Neural cell (in vitro differentiated cells): ENCODE data around the gene TPSG1.
"Not testable (repeated sequence)": the region's sequence is repeated elsewhere in the genome, so short reads cannot be mapped to it uniquely, and the experiment has no call there.

ENCODE experiments used
- EP300 ChIP-seq: fragments of 450-650 bp; conservative IDR thresholded peaks from 2 replicates; pipeline ENCODE4 v1.6.1; 2014; ENCODE audit warnings: antibody characterized with exemption, mild to moderate bottlenecking, moderate library complexity; ENCODE audit not compliant: poor library complexity, severe bottlenecking
- EZH2 ChIP-seq: fragments of 200-600, 300-800 bp; shearing (Covaris generic), sonication (generic); IDR thresholded peaks from 2 replicates; pipeline ENCODE4 v1.6.1; 2014; ENCODE audit warnings: antibody characterized with exemption, low read length, borderline replicate concordance, mild to moderate bottlenecking; ENCODE audit not compliant: insufficient read depth, poor library complexity, severe bottlenecking
- MXI1 ChIP-seq: fragments of 450-650 bp; conservative IDR thresholded peaks from 2 replicates; pipeline ENCODE4 v1.6.1; 2014; ENCODE audit warnings: antibody characterized with exemption, mild to moderate bottlenecking; ENCODE audit not compliant: poor library complexity, severe bottlenecking
- POLR2AphosphoS5 ChIP-seq: IDR thresholded peaks from 2 replicates; pipeline ENCODE4 v1.6.1; 2012
- RAD21 ChIP-seq: fragments of 450-650 bp; conservative IDR thresholded peaks from 2 replicates; pipeline ENCODE4 v1.6.1; 2014; ENCODE audit warnings: antibody characterized with exemption, mild to moderate bottlenecking, moderate library complexity
- SMC3 ChIP-seq: fragments of 450-650 bp; conservative IDR thresholded peaks from 2 replicates; pipeline ENCODE4 v1.6.1; 2014; ENCODE audit warnings: antibody characterized with exemption, mild to moderate bottlenecking, moderate library complexity; ENCODE audit not compliant: poor library complexity
- TAF1 ChIP-seq: IDR thresholded peaks from 2 replicates; pipeline ENCODE4 v1.6.1; 2012; ENCODE audit warnings: low read depth
- TF ChIP-seq, protein P1 (sequence below): fragments of 450-650 bp; IDR thresholded peaks from 2 replicates; pipeline ENCODE4 v1.5.1; 2014; ENCODE audit warnings: antibody characterized with exemption, mild to moderate bottlenecking, moderate library complexity; ENCODE audit not compliant: poor library complexity, severe bottlenecking
- TF ChIP-seq, protein P2 (sequence below): IDR thresholded peaks from 2 replicates; pipeline ENCODE4 v1.6.1; 2012; ENCODE audit warnings: borderline replicate concordance

DNA sequence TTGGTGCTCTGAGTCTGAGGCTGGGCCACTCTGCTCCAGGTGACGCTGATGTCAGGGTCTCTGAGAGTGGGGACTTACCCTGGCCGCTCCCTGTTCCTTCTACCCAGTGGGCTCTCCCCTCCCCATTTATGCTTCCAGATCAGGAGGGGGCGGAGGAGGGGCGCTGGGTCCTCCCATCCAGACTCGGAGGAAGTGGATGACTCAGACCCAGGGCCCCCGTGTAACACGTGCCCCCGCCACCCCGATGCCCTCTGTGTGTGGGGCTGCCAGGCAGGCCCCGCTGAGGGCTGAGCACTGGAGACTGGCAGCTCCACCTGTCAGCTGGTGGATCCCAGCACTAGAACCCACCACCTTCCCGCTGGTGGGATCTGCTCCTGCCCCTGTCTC lies 5.0 kb upstream of the TPSG1 start, which contains the start of gene TPSB2:
- TF ChIP-seq, protein P1, sequence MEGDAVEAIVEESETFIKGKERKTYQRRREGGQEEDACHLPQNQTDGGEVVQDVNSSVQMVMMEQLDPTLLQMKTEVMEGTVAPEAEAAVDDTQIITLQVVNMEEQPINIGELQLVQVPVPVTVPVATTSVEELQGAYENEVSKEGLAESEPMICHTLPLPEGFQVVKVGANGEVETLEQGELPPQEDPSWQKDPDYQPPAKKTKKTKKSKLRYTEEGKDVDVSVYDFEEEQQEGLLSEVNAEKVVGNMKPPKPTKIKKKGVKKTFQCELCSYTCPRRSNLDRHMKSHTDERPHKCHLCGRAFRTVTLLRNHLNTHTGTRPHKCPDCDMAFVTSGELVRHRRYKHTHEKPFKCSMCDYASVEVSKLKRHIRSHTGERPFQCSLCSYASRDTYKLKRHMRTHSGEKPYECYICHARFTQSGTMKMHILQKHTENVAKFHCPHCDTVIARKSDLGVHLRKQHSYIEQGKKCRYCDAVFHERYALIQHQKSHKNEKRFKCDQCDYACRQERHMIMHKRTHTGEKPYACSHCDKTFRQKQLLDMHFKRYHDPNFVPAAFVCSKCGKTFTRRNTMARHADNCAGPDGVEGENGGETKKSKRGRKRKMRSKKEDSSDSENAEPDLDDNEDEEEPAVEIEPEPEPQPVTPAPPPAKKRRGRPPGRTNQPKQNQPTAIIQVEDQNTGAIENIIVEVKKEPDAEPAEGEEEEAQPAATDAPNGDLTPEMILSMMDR = not testable (repeated sequence)
- not testable (repeated sequence) for TF ChIP-seq EZH2, TAF1, EP300, POLR2AphosphoS5, RAD21, MXI1, SMC3
- TF ChIP-seq, protein P2, sequence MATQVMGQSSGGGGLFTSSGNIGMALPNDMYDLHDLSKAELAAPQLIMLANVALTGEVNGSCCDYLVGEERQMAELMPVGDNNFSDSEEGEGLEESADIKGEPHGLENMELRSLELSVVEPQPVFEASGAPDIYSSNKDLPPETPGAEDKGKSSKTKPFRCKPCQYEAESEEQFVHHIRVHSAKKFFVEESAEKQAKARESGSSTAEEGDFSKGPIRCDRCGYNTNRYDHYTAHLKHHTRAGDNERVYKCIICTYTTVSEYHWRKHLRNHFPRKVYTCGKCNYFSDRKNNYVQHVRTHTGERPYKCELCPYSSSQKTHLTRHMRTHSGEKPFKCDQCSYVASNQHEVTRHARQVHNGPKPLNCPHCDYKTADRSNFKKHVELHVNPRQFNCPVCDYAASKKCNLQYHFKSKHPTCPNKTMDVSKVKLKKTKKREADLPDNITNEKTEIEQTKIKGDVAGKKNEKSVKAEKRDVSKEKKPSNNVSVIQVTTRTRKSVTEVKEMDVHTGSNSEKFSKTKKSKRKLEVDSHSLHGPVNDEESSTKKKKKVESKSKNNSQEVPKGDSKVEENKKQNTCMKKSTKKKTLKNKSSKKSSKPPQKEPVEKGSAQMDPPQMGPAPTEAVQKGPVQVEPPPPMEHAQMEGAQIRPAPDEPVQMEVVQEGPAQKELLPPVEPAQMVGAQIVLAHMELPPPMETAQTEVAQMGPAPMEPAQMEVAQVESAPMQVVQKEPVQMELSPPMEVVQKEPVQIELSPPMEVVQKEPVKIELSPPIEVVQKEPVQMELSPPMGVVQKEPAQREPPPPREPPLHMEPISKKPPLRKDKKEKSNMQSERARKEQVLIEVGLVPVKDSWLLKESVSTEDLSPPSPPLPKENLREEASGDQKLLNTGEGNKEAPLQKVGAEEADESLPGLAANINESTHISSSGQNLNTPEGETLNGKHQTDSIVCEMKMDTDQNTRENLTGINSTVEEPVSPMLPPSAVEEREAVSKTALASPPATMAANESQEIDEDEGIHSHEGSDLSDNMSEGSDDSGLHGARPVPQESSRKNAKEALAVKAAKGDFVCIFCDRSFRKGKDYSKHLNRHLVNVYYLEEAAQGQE = not testable (repeated sequence)
